Upper lobe of right lung (tissue), 1 donor: ENCODE data around the gene RASGRF2. TPM values are rescaled to one million over a fixed set of nuclear protein-coding genes. Genes with fewer than 3 reads are reported as not detected.

Source experiments
- ATAC-seq: fragments of 200-7000 bp; cut with Tn5 transposase; one replicate; pipeline ENCODE4 v1.9.1; 2020; ENCODE audit warnings: mild to moderate bottlenecking, moderate library complexity
- DNase-seq: peaks from one replicate; pipeline ENCODE4 v3.0.0-alpha.2; 2020
- H3K27ac ChIP-seq: fragments of 200-600 bp; one replicate; pipeline ENCODE4 v1.8.0; 2022
- H3K27me3 ChIP-seq: fragments of 200-600 bp; one replicate; pipeline ENCODE4 v1.8.0; 2022; ENCODE audit warnings: mild to moderate bottlenecking
- H3K36me3 ChIP-seq: fragments of 200-600 bp; one replicate; pipeline ENCODE4 v1.8.0; 2022
- H3K4me1 ChIP-seq: fragments of 200-600 bp; one replicate; pipeline ENCODE4 v1.8.0; 2022
- H3K4me3 ChIP-seq: fragments of 200-600 bp; one replicate; pipeline ENCODE4 v1.8.0; 2022; ENCODE audit warnings: mild to moderate bottlenecking
- H3K9me3 ChIP-seq: fragments of 200-600 bp; one replicate; pipeline ENCODE4 v1.8.0; 2022
- CTCF ChIP-seq: fragments of 200-600 bp; IDR thresholded peaks from one replicate; pipeline ENCODE4 v1.8.0; 2022; ENCODE audit warnings: antibody characterized with exemption
- intact Hi-C: fragments of 100-400 bp; cut with DNase I; formaldehyde crosslinking; loops from one replicate; pipeline ENCODE4 v1.11.0; 2022
- total RNA-seq: library from RNA; stranded (reverse); fragmentation: NEBNext Ultra II Directional; extraction: Animal tissue kit (Norgen Biotek cat#: 25700); gene quantifications from one replicate; pipeline ENCODE4 v1.2.1, GENCODE V29; 2021
- donor health status: DM: no; HTN: yes; CAD: no; lungs with severe emphysema.

RASGRF2 gene
- total RNA-seq, 1 donor from 2014 or later, result 5.4 TPM

DNA sequence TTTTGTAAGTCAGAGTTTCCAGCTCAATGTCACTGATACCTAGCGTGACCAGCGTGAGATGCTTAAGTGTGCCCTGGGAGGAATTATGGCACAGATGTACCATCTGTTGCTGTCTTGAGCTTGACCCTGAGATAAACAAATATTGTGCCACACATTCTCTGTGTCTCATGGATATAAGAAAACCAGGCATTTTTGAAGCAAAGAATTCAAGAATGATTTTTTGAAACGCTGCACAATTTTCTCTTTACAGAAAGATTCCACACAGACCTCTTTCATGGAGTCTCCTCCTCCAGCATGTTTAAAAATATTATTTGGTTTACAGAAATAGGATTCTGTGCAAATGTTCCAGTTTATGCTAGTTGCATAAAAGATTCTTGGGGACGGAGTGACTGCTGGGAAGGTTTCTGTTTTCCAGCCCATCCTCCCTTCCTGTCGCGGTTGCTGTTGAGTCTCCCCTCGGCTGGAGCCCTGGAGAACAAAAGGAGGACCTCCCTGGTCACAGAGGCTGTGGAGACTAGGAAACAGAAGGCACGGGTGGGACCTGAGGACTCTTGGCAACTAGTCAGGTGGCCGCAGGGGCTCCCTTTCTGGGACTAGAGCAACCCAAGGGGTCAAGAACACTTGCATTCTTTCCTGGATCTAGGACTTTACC, 120.8 kb downstream of the RASGRF2 start:
- Histone ChIP-seq H3K4me1 (no peaks in the 10 kb centered on the region), H3K9me3 (no peaks in the 10 kb centered on the region), H3K27ac (no peak overlapping the region), H3K4me3 (no peak overlapping the region), H3K27me3 (no peaks in the 10 kb centered on the region), H3K36me3 (no peaks in the 10 kb centered on the region)
- intact Hi-C loops, result no loop called here
- ATAC-seq (no peak), DNase-seq (no peak)
- TF ChIP-seq CTCF, result no peak

- TF ChIP-seq CTCF, result no peak
- Histone ChIP-seq H3K9me3 (no peaks in the 10 kb centered on the region), H3K4me1 (no peaks in the 10 kb centered on the region), H3K27ac (no peak overlapping the region), H3K27me3 (no peaks in the 10 kb centered on the region), H3K4me3 (no peak overlapping the region), H3K36me3 (no peaks in the 10 kb centered on the region)
- intact Hi-C loops, result no loop called here
- DNase-seq (no peak), ATAC-seq (no peak)
Observed at GRCh38 chr5:81081461-81081835, 121.3 kb downstream of the RASGRF2 start.

GRCh38 chr5:81086881-81087281, 126.7 kb downstream of the RASGRF2 start:
- DNase-seq, result no peak
- no peak overlapping the region for H3K4me3 ChIP-seq
- no peak for TF ChIP-seq CTCF

GRCh38 chr5:81091199-81091598, 131.0 kb downstream of the RASGRF2 start:
- ATAC-seq (no peak), DNase-seq (no peak)
- H3K27ac ChIP-seq, result no peak overlapping the region
- no peaks in the 10 kb centered on the region for H3K9me3 ChIP-seq
- no peaks in the 10 kb centered on the region for H3K36me3 ChIP-seq
- H3K4me3 ChIP-seq, result no peak overlapping the region
- TF ChIP-seq CTCF, result no peak
- intact Hi-C loops, result no loop called here
- H3K4me1 ChIP-seq, result no peaks in the 10 kb centered on the region
- H3K27me3 ChIP-seq, result no peaks in the 10 kb centered on the region

More at GRCh38 chr5:81086881-81087281, 126.7 kb downstream of the RASGRF2 start:
- Histone ChIP-seq H3K4me1 (no peaks in the 10 kb centered on the region), H3K9me3 (no peaks in the 10 kb centered on the region), H3K27me3 (no peaks in the 10 kb centered on the region), H3K27ac (no peak overlapping the region), H3K36me3 (no peaks in the 10 kb centered on the region)
- intact Hi-C loops, result no loop called here
- no peak for ATAC-seq

DNA sequence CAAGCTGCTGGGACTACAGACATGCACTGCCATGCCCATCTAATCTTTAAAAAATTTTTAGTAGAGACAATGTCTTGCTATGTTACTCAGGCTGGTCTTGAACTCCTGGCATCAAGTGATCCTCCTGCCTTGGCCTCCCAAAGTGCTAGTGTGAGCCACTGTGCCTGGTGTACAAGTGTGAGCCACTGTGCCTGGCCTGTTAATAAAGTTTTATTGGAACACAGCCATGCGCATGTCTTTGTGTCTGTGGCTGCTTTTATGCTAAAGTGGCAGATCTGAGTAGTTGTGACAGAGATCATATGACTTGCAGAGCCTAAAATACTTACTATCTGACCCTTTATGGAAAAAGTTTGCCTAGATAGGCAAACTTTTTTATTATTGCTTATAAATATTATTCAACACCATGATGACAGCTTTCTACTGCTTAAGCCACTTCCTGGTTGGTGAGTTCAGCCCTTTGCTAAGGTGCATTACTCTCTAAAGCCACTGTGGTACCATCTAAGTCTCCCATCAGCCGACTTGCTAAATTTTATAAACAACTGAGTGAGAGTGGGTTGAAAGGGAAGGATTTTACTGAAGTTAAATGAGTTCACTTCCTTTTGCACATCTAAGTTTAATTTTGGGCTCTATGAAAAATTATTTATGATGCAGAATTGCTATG, 133.5 kb downstream of the RASGRF2 start:
- Histone ChIP-seq H3K27me3 (no peaks in the 10 kb centered on the region), H3K4me3 (no peak overlapping the region), H3K36me3 (no peaks in the 10 kb centered on the region), H3K27ac (no peak overlapping the region), H3K4me1 (no peaks in the 10 kb centered on the region), H3K9me3 (no peaks in the 10 kb centered on the region)
- ATAC-seq (no peak), DNase-seq (no peak)
- intact Hi-C loops, result no loop called here
- no peak for TF ChIP-seq CTCF
